ENCODE results near the gene AMZ1. TPM values are rescaled to one million over a fixed set of nuclear protein-coding genes. Genes with fewer than 3 reads are reported as not detected.

Gene AMZ1
- total RNA-seq, 2 donors from 2014 or later: 0.62 TPM; not detected in 1

GRCh38 chr7:2701424-2701823, 13.4 kb downstream of the AMZ1 start:
- Histone ChIP-seq H3K27ac (no peak overlapping the region), H3K36me3 (no peaks in the 10 kb centered on the region), H3K4me1 (replicated peaks) (no peaks in the 10 kb centered on the region), H3K9me3 (no peaks in the 10 kb centered on the region), H3K27me3 (replicated peaks; ENCODE audit: insufficient read depth) (no peaks in the 10 kb centered on the region), H3K4me3 (no peak overlapping the region)
- no peak for DNase-seq (ENCODE audit: low spot score)
- intact Hi-C loops (cut with DNase I): no loop called here
- WGBS: 67% methylated on average over 17 of the region's 17 CpGs
- TF ChIP-seq, protein P1, sequence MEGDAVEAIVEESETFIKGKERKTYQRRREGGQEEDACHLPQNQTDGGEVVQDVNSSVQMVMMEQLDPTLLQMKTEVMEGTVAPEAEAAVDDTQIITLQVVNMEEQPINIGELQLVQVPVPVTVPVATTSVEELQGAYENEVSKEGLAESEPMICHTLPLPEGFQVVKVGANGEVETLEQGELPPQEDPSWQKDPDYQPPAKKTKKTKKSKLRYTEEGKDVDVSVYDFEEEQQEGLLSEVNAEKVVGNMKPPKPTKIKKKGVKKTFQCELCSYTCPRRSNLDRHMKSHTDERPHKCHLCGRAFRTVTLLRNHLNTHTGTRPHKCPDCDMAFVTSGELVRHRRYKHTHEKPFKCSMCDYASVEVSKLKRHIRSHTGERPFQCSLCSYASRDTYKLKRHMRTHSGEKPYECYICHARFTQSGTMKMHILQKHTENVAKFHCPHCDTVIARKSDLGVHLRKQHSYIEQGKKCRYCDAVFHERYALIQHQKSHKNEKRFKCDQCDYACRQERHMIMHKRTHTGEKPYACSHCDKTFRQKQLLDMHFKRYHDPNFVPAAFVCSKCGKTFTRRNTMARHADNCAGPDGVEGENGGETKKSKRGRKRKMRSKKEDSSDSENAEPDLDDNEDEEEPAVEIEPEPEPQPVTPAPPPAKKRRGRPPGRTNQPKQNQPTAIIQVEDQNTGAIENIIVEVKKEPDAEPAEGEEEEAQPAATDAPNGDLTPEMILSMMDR (IDR thresholded peaks at IDR 0.05): no peak
- TF ChIP-seq POLR2A (IDR thresholded peaks at IDR 0.05): no peak
- no peak for TF ChIP-seq POLR2AphosphoS5 (IDR thresholded peaks at IDR 0.05)

- TF ChIP-seq, protein P1 (IDR thresholded peaks at IDR 0.05): no peak
- TF ChIP-seq POLR2A (IDR thresholded peaks at IDR 0.05) (no peak), POLR2AphosphoS5 (IDR thresholded peaks at IDR 0.05) (no peak)
- DNase-seq (ENCODE audit: low spot score): no peak
Observed at GRCh38 chr7:2701832-2702593, 14.0 kb downstream of the AMZ1 start.

DNA sequence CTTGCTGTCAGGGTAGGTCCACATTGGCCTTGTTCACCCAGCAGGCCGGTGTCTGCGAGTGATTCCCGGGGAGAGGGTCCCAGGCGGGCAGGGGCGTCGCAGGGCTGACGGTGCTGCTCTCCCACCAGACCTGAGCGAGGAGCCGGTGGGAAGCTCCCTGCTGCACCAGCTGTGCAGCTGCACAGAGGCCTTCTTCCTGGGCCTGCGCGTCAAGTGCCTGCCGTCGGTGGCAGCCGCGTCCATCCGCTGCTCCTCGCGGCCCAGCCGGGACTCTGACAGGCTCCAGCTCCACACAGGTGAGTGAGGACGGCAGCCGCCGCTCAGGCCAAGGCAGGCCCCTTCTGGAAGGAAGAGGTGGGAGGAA, 14.6 kb downstream of the AMZ1 start:
- intact Hi-C loops (cut with DNase I): no loop called here
- no peak overlapping the region for H3K27ac ChIP-seq
- H3K27me3 ChIP-seq (replicated peaks; ENCODE audit: insufficient read depth): no peaks in the 10 kb centered on the region
- H3K9me3 ChIP-seq: no peaks in the 10 kb centered on the region
- no peak overlapping the region for H3K4me3 ChIP-seq
- 70% methylated on average over 22 of the region's 22 CpGs for WGBS
- no peaks in the 10 kb centered on the region for H3K36me3 ChIP-seq
- DNase-seq (ENCODE audit: low spot score): no peak
- H3K4me1 ChIP-seq (replicated peaks): no peaks in the 10 kb centered on the region
- TF ChIP-seq POLR2A (IDR thresholded peaks at IDR 0.05) (no peak), POLR2AphosphoS5 (IDR thresholded peaks at IDR 0.05) (no peak)
- TF ChIP-seq, protein P1 (IDR thresholded peaks at IDR 0.05): no peak

More at GRCh38 chr7:2701832-2702593, 14.0 kb downstream of the AMZ1 start:
- H3K9me3 ChIP-seq: no peaks in the 10 kb centered on the region
- WGBS: 58% methylated on average over 12 of the region's 12 CpGs
- no peak overlapping the region for H3K27ac ChIP-seq
- H3K36me3 ChIP-seq: no peaks in the 10 kb centered on the region
- intact Hi-C loops (cut with DNase I): no loop called here
- H3K4me3 ChIP-seq: no peak overlapping the region
- H3K4me1 ChIP-seq (replicated peaks): no peaks in the 10 kb centered on the region
- no peaks in the 10 kb centered on the region for H3K27me3 ChIP-seq (replicated peaks; ENCODE audit: insufficient read depth)

GRCh38 chr7:2705371-2706096, 17.5 kb downstream of the AMZ1 start:
- 89% methylated on average over 14 of the region's 14 CpGs for WGBS
- DNase-seq (ENCODE audit: low spot score): no peak
- H3K36me3 ChIP-seq: no peaks in the 10 kb centered on the region
- no peaks in the 10 kb centered on the region for H3K27me3 ChIP-seq (replicated peaks; ENCODE audit: insufficient read depth)
- no peak overlapping the region for H3K4me3 ChIP-seq
- TF ChIP-seq, protein P1 (IDR thresholded peaks at IDR 0.05): no peak
- TF ChIP-seq POLR2AphosphoS5 (IDR thresholded peaks at IDR 0.05): no peak
- no peak overlapping the region for H3K27ac ChIP-seq
- H3K4me1 ChIP-seq (replicated peaks): no peaks in the 10 kb centered on the region
- no peaks in the 10 kb centered on the region for H3K9me3 ChIP-seq
- intact Hi-C loops (cut with DNase I): no loop called here

All from prostate gland (tissue), 2 donors.